Ectodermal cell (in vitro differentiated cells): Measurements from ENCODE around the gene IMPACT.
A peak's percentile ranks its signal among the peaks of the same experiment; 100 is the strongest.

Source experiments
- H3K27ac ChIP-seq: 2 replicates; pipeline ENCODE4 v1.7.0; 2013; ENCODE audit warnings: mild to moderate bottlenecking, low read depth, low read length; ENCODE audit not compliant: insufficient read depth, poor library complexity, severe bottlenecking
- H3K27me3 ChIP-seq: 2 replicates; pipeline ENCODE4 v1.7.0; 2013; ENCODE audit warnings: mild to moderate bottlenecking, low read length; ENCODE audit not compliant: insufficient read depth, control insufficient read depth, poor library complexity, severe bottlenecking
- H3K36me3 ChIP-seq: one replicate; pipeline ENCODE4 v1.7.0; 2013; ENCODE audit warnings: low read length; ENCODE audit not compliant: control insufficient read depth, insufficient read depth
- H3K4me1 ChIP-seq: one replicate; pipeline ENCODE4 v1.7.0; 2013; ENCODE audit warnings: low read length; ENCODE audit not compliant: control insufficient read depth, insufficient read depth
- H3K4me3 ChIP-seq: 2 replicates; pipeline ENCODE4 v1.7.0; 2013; ENCODE audit warnings: low read depth, low read length, control low read depth; ENCODE audit not compliant: insufficient read depth
- H3K9me3 ChIP-seq: 2 replicates; pipeline ENCODE4 v1.7.0; 2013; ENCODE audit warnings: mild to moderate bottlenecking, low read length, moderate library complexity; ENCODE audit not compliant: control insufficient read depth
- WGBS, 2 experiments: methylation state at CpG; one replicate each; pipeline ENCODE4 v1.1.7; 2013; ENCODE audit warnings: missing lambda C conversion rate in 2 of 2; 5-methylcytosine and 5-hydroxymethylcytosine counted together

Gene IMPACT

DNA sequence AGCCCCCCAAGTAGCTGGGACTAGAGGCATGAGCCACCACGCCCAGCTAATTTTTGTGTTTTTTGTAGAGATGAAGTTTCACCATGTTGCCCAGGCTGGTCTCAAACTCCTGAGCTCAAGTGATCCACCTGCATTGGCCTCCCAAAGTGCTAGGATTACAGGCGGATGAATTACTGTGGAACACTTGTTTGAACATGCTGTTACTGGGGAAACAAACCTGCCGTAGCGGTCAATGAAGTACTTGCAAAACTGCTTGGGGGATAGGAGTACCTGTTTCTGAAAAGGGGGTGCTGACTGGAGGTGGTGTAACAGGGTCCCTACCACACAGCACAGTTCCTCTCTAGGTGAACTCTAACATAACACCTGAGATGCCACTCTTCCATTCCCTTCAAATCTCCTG, 5.9 kb upstream of the IMPACT start:
- H3K9me3 ChIP-seq, result no peaks in the 10 kb centered on the region
- H3K4me3 ChIP-seq, result no peak overlapping the region
- no peaks in the 10 kb centered on the region for H3K27me3 ChIP-seq
- no peak overlapping the region for H3K27ac ChIP-seq
- WGBS, 2 experiments, result 85 to 92% methylated on average over 4 of the region's 4 CpGs
- H3K4me1 ChIP-seq, result no peaks in the 10 kb centered on the region
- H3K36me3 ChIP-seq, result no peaks in the 10 kb centered on the region

DNA sequence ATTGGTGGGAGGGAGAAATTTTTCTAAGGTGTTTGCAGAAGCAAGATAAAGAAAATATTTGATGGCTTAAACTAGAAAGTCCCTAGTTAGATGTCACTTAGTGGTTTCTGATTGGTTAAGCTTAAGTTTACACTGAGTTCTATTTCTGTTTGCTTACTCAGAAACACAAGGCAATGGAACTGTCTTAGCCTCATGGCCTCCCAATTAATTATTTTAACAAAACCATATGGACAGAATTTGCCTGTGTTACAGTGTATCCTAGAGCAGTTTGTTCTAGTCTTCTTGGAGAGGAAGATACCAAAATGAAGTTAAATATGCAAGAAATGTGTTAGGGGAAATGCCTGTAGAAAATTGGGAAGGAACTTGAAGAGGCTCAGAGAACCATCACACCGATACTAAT, 4.6 kb upstream of the IMPACT start:
- Histone ChIP-seq H3K4me1 (no peaks in the 10 kb centered on the region), H3K4me3 (no peak overlapping the region), H3K9me3 (no peaks in the 10 kb centered on the region), H3K27me3 (no peaks in the 10 kb centered on the region), H3K27ac (no peak overlapping the region), H3K36me3 (no peaks in the 10 kb centered on the region)
- WGBS, 2 experiments, result 92 to 95% methylated on average over 1 of the region's 1 CpG

DNA sequence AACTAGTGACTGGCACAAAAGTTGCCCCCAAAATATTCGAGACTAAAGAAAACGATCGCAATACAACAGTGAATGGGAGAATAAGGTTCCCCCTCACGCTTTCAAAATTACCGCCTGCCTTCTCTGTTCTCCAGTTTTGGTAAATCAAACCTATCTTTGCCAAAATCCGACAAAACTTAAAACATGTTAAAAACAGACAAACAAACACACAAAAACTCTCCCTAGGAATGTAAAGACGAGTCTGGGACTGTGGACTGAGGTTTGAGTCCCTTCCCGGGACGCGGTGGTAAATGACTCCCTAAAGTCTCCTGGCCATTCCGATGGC, 435 bp upstream of the IMPACT start:
- Histone ChIP-seq H3K4me1 (peaks cover 10% of the 10 kb centered on the region), H3K36me3 (peaks cover 4% of the 10 kb centered on the region), H3K9me3 (no peaks in the 10 kb centered on the region), H3K27ac (peak overlapping the region; percentile 29), H3K27me3 (no peaks in the 10 kb centered on the region), H3K4me3 (peak overlapping the region; percentile 72)
- WGBS, 2 experiments, result 23 to 27% methylated on average over 11 of the region's 11 CpGs

DNA sequence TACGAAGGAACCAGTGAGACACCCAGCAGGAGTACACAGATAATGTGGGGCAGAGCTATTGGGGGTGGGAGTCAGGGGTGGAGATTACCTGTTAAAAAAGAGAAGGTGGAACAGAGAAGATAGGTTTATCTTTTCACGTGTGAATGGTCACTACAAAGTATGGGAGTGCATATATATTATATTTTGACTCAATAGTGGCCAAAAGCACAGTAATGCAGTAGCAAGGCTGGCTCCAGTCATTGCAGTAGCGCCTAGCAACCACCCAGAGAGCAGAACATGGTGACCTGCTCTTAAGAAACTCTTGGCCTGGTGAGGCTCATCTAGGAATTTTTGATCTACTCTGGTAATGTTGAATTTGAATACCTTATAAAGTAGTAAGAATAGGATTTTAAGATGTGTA, 1.0 kb downstream of the IMPACT start:
- H3K36me3 ChIP-seq, result peaks cover 4% of the 10 kb centered on the region

DNA sequence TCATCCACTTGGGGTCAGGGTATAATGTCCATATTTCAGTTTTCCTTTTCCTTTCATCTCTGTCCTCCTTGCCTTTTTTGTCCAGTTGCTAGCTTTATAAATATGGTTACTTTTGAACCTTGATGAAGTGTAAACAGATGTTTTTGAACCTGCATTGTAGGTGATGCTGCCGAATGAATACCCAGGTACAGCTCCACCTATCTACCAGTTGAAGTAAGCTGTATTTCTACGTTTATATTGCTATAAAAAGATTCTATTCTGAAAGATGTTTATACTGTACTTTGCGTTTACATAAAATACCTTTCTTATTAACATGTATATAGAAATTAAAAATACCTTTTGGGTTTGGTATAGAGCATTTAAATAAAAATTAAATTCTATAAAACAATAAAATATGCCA, 2.2 kb downstream of the IMPACT start:
- 88 to 89% methylated on average over 1 of the region's 3 CpGs for WGBS, 2 experiments

More for the DNA sequence above, 1.0 kb downstream of the IMPACT start:
- Histone ChIP-seq H3K27ac (no peak overlapping the region), H3K27me3 (no peaks in the 10 kb centered on the region), H3K4me1 (peaks cover 10% of the 10 kb centered on the region), H3K9me3 (no peaks in the 10 kb centered on the region), H3K4me3 (peak overlapping the region; percentile 72)
- WGBS, 2 experiments, result 15 to 20% methylated on average over 3 of the region's 3 CpGs

DNA sequence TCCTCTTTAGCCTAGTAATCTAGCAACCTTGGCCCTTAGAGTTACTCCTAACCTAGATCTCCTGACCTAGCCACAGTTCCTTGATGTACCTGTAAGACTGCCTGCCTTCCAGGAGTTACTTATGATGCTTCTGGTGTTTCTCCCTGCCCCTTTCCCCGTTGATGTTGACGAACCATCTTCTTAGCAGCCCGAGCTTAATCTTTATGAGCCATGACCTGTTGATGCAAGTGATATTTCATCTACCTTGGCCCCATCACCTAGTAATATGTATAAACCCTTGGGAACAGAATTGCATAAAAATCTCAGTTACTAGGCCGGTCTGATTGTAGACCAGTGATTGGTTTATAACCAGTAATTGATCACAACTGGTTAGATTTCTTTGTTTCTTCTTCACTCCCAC, 2.7 kb downstream of the IMPACT start:
- no peak overlapping the region for H3K4me3 ChIP-seq
- no peak overlapping the region for H3K27ac ChIP-seq
- peaks cover 4% of the 10 kb centered on the region for H3K36me3 ChIP-seq
- peaks cover 10% of the 10 kb centered on the region for H3K4me1 ChIP-seq
- WGBS, 2 experiments, result 95 to 97% methylated on average over 4 of the region's 4 CpGs
- no peaks in the 10 kb centered on the region for H3K27me3 ChIP-seq
- no peaks in the 10 kb centered on the region for H3K9me3 ChIP-seq

More for the DNA sequence above, 2.2 kb downstream of the IMPACT start:
- Histone ChIP-seq H3K27me3 (no peaks in the 10 kb centered on the region), H3K4me1 (peaks cover 10% of the 10 kb centered on the region), H3K9me3 (no peaks in the 10 kb centered on the region), H3K36me3 (peaks cover 4% of the 10 kb centered on the region), H3K27ac (no peak overlapping the region), H3K4me3 (no peak overlapping the region)

DNA sequence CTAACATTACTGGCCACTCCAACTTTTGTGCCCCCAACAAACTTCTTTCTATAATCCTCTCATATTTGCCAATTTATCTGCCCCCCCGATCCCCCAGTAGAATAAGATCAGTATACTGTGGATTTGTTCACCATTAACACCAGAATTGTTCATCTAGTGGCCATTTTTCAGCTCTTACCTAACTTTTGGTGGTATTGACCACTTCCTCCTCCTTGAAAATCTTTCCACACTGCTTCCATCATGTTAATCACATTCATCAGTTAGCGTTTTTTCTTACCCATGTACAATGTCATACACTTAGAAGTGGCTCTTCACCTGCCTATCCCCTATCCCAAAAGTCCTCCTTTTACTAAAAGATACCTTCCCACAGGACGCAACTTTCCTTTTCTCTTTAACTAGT, 6.1 kb downstream of the IMPACT start:
- peaks cover 9% of the 10 kb centered on the region for H3K36me3 ChIP-seq
- no peaks in the 10 kb centered on the region for H3K9me3 ChIP-seq
- no peak overlapping the region for H3K4me3 ChIP-seq
- 87 to 97% methylated on average over 3 of the region's 3 CpGs for WGBS, 2 experiments
- no peaks in the 10 kb centered on the region for H3K27me3 ChIP-seq
- H3K27ac ChIP-seq, result no peak overlapping the region
- H3K4me1 ChIP-seq, result peaks cover 7% of the 10 kb centered on the region

DNA sequence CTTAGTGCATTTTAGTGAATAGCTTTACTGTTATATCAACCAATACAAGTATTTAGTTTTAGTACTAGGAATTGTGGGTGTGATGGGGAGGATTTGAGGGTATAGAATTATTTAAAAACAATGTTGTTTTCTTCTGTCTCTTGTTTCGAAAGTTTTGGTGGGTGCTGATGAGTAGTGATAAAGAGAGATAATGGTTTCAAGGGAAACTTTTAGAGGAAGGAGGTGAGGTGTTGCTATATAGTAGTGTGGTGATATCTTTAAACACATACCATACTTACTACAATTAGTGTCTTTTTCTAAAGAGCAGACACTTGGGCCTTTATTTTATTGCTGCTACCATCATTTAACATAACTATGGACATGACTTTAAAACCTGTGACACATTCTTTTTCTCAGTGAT, 10.5 kb downstream of the IMPACT start:
- Histone ChIP-seq H3K4me3 (no peak overlapping the region), H3K9me3 (no peaks in the 10 kb centered on the region), H3K27me3 (no peaks in the 10 kb centered on the region), H3K36me3 (peaks cover 23% of the 10 kb centered on the region), H3K4me1 (no peaks in the 10 kb centered on the region), H3K27ac (no peak overlapping the region)
- 92 to 94% methylated on average over 1 of the region's 1 CpG for WGBS, 2 experiments

DNA sequence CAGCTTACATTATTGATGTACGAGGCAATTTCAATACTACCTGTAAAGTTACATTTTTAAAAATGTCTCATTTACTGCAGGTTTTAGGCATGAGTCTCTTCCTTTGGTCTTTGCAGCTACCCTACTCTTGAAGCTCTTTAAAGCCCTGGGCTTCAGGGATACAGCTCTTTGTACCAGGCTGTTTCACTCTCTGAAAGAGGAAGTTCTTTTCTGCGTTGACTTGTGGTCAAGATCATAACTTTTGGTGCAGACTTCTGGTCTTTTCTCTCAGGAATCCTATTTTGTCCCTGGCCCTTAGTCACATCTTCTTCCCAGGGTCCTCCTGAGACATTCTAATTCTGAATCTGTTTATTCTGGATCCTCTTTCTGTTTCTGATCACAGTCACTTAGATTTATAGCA, 17.4 kb downstream of the IMPACT start:
- Histone ChIP-seq H3K27me3 (no peaks in the 10 kb centered on the region), H3K4me1 (no peaks in the 10 kb centered on the region), H3K4me3 (no peak overlapping the region), H3K27ac (no peak overlapping the region), H3K9me3 (no peaks in the 10 kb centered on the region), H3K36me3 (peaks cover 33% of the 10 kb centered on the region)
- WGBS, 2 experiments, result 96 to 97% methylated on average over 2 of the region's 2 CpGs

DNA sequence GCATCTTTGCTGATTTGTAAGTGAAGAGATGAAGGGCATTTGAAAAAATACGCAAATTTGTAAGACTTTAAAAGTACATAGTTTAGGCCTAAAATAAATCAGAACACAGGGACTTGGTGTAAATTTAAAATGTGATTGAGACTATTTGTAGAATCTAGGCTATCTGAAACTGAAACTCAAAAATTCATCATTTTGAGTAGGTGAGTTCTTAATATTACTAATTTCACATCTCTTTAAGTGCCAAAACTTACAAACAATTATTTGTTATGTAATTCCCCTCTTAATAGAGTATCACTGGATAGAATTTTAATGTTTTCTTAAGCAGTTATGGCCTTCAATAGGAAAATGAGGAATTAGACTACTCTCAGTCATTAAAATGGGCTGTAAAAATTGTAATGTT, 20.0 kb downstream of the IMPACT start:
- peaks cover 32% of the 10 kb centered on the region for H3K36me3 ChIP-seq
- no peaks in the 10 kb centered on the region for H3K4me1 ChIP-seq
- H3K4me3 ChIP-seq, result no peak overlapping the region
- H3K27ac ChIP-seq, result no peak overlapping the region
- WGBS, 2 experiments, result 93 to 94% methylated on average over 1 of the region's 1 CpG
- no peaks in the 10 kb centered on the region for H3K27me3 ChIP-seq
- H3K9me3 ChIP-seq, result no peaks in the 10 kb centered on the region

DNA sequence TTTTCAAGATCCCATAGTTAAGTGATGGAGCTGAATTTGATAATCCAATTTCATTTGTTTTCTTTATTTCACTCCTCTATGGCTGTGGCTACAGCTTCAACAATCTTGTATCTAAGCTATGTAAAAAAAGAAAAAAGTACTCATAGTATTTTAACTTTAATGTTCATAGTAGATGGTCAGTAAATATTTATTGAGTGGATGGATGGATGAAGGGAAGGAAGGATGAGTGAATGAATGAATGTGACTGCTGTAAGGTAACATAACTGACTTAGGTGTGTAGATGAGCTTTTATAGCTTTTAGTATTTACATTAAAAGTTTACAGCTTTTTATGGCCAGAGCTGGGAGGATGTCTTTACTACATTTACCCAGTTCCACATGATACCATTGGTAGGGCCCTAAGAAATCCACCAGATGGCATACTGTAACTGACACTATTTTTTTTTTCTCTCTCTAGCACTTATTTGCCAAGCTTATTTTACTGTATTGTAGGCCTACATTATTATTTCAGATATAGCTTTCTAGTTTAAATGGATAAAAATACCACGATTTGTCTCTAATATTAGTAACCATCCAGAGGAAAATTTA, 20.6 kb downstream of the IMPACT start:
- Histone ChIP-seq H3K4me1 (no peaks in the 10 kb centered on the region), H3K27ac (no peak overlapping the region), H3K4me3 (no peak overlapping the region), H3K9me3 (no peaks in the 10 kb centered on the region), H3K27me3 (no peaks in the 10 kb centered on the region), H3K36me3 (peaks cover 26% of the 10 kb centered on the region)
- 83% methylated on average over 1 of the region's 1 CpG; no CpG with 5 or more reads in 1 of the 2 experiments for WGBS, 2 experiments
